ENCODE results near the gene BRINP3. TPM values are rescaled to one million over a fixed set of nuclear protein-coding genes. Genes with fewer than 3 reads are reported as not detected.

BRINP3 gene
- total RNA-seq, 4 donors from 2014 or later: 0.23 to 0.25 TPM; not detected in 2

- intact Hi-C loops (cut with DNase I; ENCODE audit: low total_unique reads): no loop called here
- peak in 1 of 2 donors; percentile 85 for DNase-seq (ENCODE audit: low spot score in 2 of 2)
- TF ChIP-seq, protein P1, sequence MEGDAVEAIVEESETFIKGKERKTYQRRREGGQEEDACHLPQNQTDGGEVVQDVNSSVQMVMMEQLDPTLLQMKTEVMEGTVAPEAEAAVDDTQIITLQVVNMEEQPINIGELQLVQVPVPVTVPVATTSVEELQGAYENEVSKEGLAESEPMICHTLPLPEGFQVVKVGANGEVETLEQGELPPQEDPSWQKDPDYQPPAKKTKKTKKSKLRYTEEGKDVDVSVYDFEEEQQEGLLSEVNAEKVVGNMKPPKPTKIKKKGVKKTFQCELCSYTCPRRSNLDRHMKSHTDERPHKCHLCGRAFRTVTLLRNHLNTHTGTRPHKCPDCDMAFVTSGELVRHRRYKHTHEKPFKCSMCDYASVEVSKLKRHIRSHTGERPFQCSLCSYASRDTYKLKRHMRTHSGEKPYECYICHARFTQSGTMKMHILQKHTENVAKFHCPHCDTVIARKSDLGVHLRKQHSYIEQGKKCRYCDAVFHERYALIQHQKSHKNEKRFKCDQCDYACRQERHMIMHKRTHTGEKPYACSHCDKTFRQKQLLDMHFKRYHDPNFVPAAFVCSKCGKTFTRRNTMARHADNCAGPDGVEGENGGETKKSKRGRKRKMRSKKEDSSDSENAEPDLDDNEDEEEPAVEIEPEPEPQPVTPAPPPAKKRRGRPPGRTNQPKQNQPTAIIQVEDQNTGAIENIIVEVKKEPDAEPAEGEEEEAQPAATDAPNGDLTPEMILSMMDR (IDR thresholded peaks at IDR 0.05): no peak
- TF ChIP-seq POLR2A (IDR thresholded peaks at IDR 0.05): no peak
- no peak overlapping the region for H3K4me3 ChIP-seq (ENCODE audit: low read depth, poor library complexity, severe bottlenecking)
- WGBS, 2 donors: 2% methylated on average over 42 of the region's 42 CpGs
These were observed 735 bp upstream of the BRINP3 start for GRCh38 chr1:190478149-190479049.

GRCh38 chr1:190476806-190477205 lies 858 bp downstream of the BRINP3 start:
- TF ChIP-seq, protein P1 (IDR thresholded peaks at IDR 0.05): no peak
- TF ChIP-seq POLR2A (IDR thresholded peaks at IDR 0.05): no peak
- no peak for DNase-seq (ENCODE audit: low spot score in 2 of 2)
- H3K4me3 ChIP-seq (ENCODE audit: low read depth, poor library complexity, severe bottlenecking): no peak overlapping the region
- 40 to 46% methylated on average over 5 of the region's 5 CpGs for WGBS, 2 donors
- intact Hi-C loops (cut with DNase I; ENCODE audit: low total_unique reads): no loop called here

DNA sequence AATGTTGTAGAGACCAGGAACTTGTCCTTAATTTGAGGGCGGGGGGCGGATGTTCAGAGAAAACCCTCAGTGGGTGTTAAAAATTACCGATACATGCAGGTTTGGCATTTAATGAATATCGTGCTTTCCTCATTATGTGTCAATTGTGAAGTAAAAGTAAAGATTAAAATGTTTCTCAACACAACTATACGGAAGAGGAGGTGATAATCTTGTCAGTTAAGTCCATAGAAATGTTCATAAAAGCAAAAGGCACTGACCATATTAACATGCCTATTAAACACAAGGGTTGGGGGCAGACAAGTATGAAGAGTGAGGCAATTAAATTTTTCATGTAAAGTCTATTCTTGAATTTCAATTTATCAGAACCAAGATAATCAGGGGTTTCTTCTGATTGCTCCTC lies 1.3 kb downstream of the BRINP3 start:
- no peak for TF ChIP-seq POLR2A (IDR thresholded peaks at IDR 0.05)
- TF ChIP-seq, protein P1 (IDR thresholded peaks at IDR 0.05): no peak
- intact Hi-C loops (cut with DNase I; ENCODE audit: low total_unique reads): no loop called here
- DNase-seq (ENCODE audit: low spot score in 2 of 2): no peak
- 18 to 23% methylated on average over 5 of the region's 5 CpGs for WGBS, 2 donors
- no peak overlapping the region for H3K4me3 ChIP-seq (ENCODE audit: low read depth, poor library complexity, severe bottlenecking)

GRCh38 chr1:190475421-190476141 lies 2.1 kb downstream of the BRINP3 start:
- H3K4me3 ChIP-seq (ENCODE audit: low read depth, poor library complexity, severe bottlenecking): no peak overlapping the region
- 1 to 3% methylated on average over 25 to 27 of the region's 27 CpGs for WGBS, 2 donors
- intact Hi-C loops (cut with DNase I; ENCODE audit: low total_unique reads): no loop called here
- DNase-seq (ENCODE audit: low spot score in 2 of 2): no peak
- TF ChIP-seq, protein P1 (IDR thresholded peaks at IDR 0.05): no peak
- TF ChIP-seq POLR2A (IDR thresholded peaks at IDR 0.05): no peak

- 12 to 14% methylated on average over 13 of the region's 13 CpGs for WGBS, 2 donors
- no peak overlapping the region for H3K4me3 ChIP-seq (ENCODE audit: low read depth, poor library complexity, severe bottlenecking)
- DNase-seq (ENCODE audit: low spot score in 2 of 2): no peak
- intact Hi-C loops (cut with DNase I; ENCODE audit: low total_unique reads): no loop called here
- TF ChIP-seq POLR2A (IDR thresholded peaks at IDR 0.05): no peak
- TF ChIP-seq, protein P1 (IDR thresholded peaks at IDR 0.05): no peak
These were observed 2.9 kb downstream of the BRINP3 start for GRCh38 chr1:190474650-190475211.

Data from lower leg skin (tissue), 4 donors.